CD4-positive, alpha-beta T cell treated with Interleukin-4 for 1 hour (primary cell): Measurements from ENCODE around the gene CKAP4.

ENCODE experiments used
- DNase-seq, 2 donors: peaks; one replicate each; pipeline ENCODE4 v3.0.0-alpha.2; 2020 to 2022

Gene CKAP4

GRCh38 chr12:106194351-106194750, 53.5 kb downstream of the CKAP4 start:
- DNase-seq: no peak

- DNase-seq: no peak
These were observed 54.2 kb downstream of the CKAP4 start for GRCh38 chr12:106193394-106194215.

GRCh38 chr12:106192659-106193393, 55.0 kb downstream of the CKAP4 start:
- no peak for DNase-seq

GRCh38 chr12:106190581-106190980, 57.2 kb downstream of the CKAP4 start:
- no peak for DNase-seq

- DNase-seq: no peak
These were observed 58.5 kb downstream of the CKAP4 start for GRCh38 chr12:106189341-106189740.

GRCh38 chr12:106188256-106188655, 59.6 kb downstream of the CKAP4 start:
- DNase-seq: no peak
